Measurements from ENCODE around the gene OSCP1.
A peak's percentile ranks its signal among the peaks of the same experiment; 100 is the strongest.

The OSCP1 gene

DNA sequence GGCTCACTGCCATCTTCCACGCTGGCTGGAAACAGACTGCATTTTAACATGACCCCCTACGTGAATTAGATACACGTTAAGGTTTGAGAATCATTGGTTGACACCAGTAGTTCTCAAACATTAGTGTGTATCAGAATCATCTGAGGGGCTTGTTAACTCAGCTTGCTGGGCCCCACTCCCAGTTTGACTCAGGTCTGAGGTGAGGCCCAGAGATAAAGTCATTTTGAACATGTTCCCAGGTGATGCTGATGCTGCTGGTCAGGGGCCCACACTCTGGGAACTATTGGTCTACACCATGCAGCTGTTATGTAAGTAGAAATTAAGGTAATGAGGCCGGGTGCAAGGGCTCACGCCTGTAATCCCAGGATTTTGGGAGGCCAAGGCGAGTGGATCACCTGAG is 53.9 kb downstream of the OSCP1 start:
- Mint-ChIP-seq H3K36me3 (ENCODE audit: low read depth) (peaks cover 10% of the 10 kb centered on the region), H3K9me3 (no peaks in the 10 kb centered on the region), H3K27ac (peak overlapping the region; percentile 78), H3K4me1 (peaks cover 43% of the 10 kb centered on the region), H3K27me3 (ENCODE audit: low read depth, poor library complexity) (peaks cover 4% of the 10 kb centered on the region), H3K4me3 (peak overlapping the region; percentile 93)
- DNase-seq: no peak
- TF ChIP-seq CTCF (IDR thresholded peaks at IDR 0.05): no peak

DNA sequence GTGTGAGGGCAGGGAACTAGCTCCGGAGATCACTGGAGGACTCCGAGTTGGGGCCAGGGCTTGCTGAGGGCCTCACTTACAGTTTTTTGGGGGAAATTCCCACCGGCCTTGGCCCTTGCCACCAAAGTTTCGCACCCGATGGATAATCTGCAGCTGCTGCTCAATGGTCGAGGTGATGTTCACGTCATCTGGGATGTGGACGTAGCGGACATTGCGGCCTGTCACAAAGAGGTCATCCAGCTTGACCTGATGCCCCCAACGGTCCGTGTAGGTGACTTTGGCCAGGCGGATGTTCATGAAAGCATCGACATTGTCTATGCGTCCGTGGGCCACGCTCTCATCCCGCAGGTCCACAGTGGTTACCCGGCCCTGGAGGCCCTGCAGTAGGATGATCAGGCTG is 56.6 kb downstream of the OSCP1 start:
- DNase-seq: no peak
- H3K27me3 Mint-ChIP-seq (ENCODE audit: low read depth, poor library complexity): peaks cover 4% of the 10 kb centered on the region
- no peaks in the 10 kb centered on the region for H3K9me3 Mint-ChIP-seq
- no peak for TF ChIP-seq CTCF (IDR thresholded peaks at IDR 0.05)
- H3K4me1 Mint-ChIP-seq: peaks cover 31% of the 10 kb centered on the region
- peaks cover 14% of the 10 kb centered on the region for H3K36me3 Mint-ChIP-seq (ENCODE audit: low read depth)
- H3K27ac Mint-ChIP-seq: no peak overlapping the region
- H3K4me3 Mint-ChIP-seq: no peak overlapping the region

GRCh38 chr1:36392836-36393235 is 57.4 kb downstream of the OSCP1 start:
- Mint-ChIP-seq H3K27ac (no peak overlapping the region), H3K36me3 (ENCODE audit: low read depth) (peaks cover 14% of the 10 kb centered on the region)

DNA sequence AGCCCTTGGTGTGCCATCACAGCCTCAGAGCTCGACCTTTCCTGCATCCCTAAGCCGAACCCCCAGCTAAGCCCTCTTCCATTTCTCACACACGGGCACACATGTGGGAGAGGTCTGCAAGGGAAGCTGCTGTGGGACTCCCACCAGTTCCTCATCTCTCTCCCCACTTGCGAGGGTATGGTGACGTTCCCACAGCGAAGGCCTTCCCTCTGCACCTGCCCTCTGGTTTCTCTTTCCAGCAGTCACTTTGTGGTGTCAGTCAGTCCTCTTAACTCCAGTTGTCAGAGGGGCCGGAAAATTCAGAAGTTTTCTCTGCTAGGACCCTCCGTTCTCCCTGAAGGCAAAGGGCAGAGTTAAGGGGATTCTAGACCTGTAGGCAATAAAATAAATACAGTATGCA is 59.0 kb downstream of the OSCP1 start:
- Mint-ChIP-seq H3K4me1 (peaks cover 29% of the 10 kb centered on the region), H3K27me3 (ENCODE audit: low read depth, poor library complexity) (no peaks in the 10 kb centered on the region), H3K27ac (no peak overlapping the region), H3K36me3 (ENCODE audit: low read depth) (peaks cover 14% of the 10 kb centered on the region), H3K4me3 (no peak overlapping the region), H3K9me3 (no peaks in the 10 kb centered on the region)
- no peak for DNase-seq
- no peak for TF ChIP-seq CTCF (IDR thresholded peaks at IDR 0.05)

More at GRCh38 chr1:36392836-36393235, 57.4 kb downstream of the OSCP1 start:
- TF ChIP-seq CTCF (IDR thresholded peaks at IDR 0.05): no peak
- DNase-seq: no peak
- Mint-ChIP-seq H3K9me3 (no peaks in the 10 kb centered on the region), H3K4me1 (peaks cover 27% of the 10 kb centered on the region), H3K4me3 (no peak overlapping the region), H3K27me3 (ENCODE audit: low read depth, poor library complexity) (no peaks in the 10 kb centered on the region)

- no peak overlapping the region for H3K4me3 Mint-ChIP-seq
- no peaks in the 10 kb centered on the region for H3K27me3 Mint-ChIP-seq (ENCODE audit: low read depth, poor library complexity)
- no peak overlapping the region for H3K27ac Mint-ChIP-seq
- peaks cover 14% of the 10 kb centered on the region for H3K36me3 Mint-ChIP-seq (ENCODE audit: low read depth)
- H3K9me3 Mint-ChIP-seq: no peaks in the 10 kb centered on the region
- no peak for DNase-seq
- peaks cover 30% of the 10 kb centered on the region for H3K4me1 Mint-ChIP-seq
- no peak for TF ChIP-seq CTCF (IDR thresholded peaks at IDR 0.05)
Measured at GRCh38 chr1:36390411-36390810, 59.8 kb downstream of the OSCP1 start.

DNA sequence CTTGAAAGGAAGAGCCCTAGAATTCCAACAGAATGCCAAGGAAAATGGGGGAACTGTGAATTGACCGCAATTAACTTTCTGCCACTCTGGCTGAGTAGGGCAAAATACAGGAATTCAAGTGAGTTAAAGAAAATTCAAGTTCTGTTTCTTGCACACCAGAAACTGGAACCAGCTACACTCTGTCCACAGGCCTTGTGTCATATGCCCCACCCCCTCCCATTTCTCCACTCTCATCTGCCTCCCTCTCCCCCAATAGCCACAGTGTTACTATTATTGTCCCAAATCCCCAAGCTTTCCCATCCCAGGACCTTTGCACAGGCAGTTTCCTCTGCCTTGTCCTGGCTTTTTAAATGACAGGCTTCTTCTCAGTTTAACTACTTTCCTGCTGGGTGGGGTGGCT is 60.3 kb downstream of the OSCP1 start:
- H3K4me1 Mint-ChIP-seq: peaks cover 29% of the 10 kb centered on the region
- no peaks in the 10 kb centered on the region for H3K27me3 Mint-ChIP-seq (ENCODE audit: low read depth, poor library complexity)
- no peak overlapping the region for H3K27ac Mint-ChIP-seq
- TF ChIP-seq CTCF (IDR thresholded peaks at IDR 0.05): no peak
- no peaks in the 10 kb centered on the region for H3K9me3 Mint-ChIP-seq
- DNase-seq: no peak
- peaks cover 14% of the 10 kb centered on the region for H3K36me3 Mint-ChIP-seq (ENCODE audit: low read depth)
- no peak overlapping the region for H3K4me3 Mint-ChIP-seq
